Stimulated activated CD4-positive, alpha-beta T cell treated with anti-CD3 and anti-CD28 coated beads, Interleukin-4, amount 100 ng/mL, for 24 hours (primary cell): ENCODE results near the gene TANGO2.
"Not testable (repeated sequence)": the region's sequence is repeated elsewhere in the genome, so short reads cannot be mapped to it uniquely, and the experiment has no call there.

ENCODE experiments used
- DNase-seq: peaks from one replicate; pipeline ENCODE4 v3.0.0-alpha.2; 2020

Gene TANGO2

GRCh38 chr22:20066617-20067383 is 45.9 kb downstream of the TANGO2 start:
- DNase-seq, result no peak

- DNase-seq, result not testable (repeated sequence)
Measured at GRCh38 chr22:20067384-20067682, 46.4 kb downstream of the TANGO2 start.

GRCh38 chr22:20068640-20069039 is 47.7 kb downstream of the TANGO2 start:
- DNase-seq, result no peak

- DNase-seq, result no peak
Measured at GRCh38 chr22:20069331-20070042, 48.6 kb downstream of the TANGO2 start.

- no peak for DNase-seq
Measured at GRCh38 chr22:20071524-20071972, 50.6 kb downstream of the TANGO2 start.

GRCh38 chr22:20076627-20077172 is 55.8 kb downstream of the TANGO2 start:
- DNase-seq, result no peak

GRCh38 chr22:20079745-20080444 is 59.0 kb downstream of the TANGO2 start, which contains the start of gene DGCR8:
DGCR8 (plus strand) TSS chr22:20080241; CDS start chr22:20085964, 5,723 bp downstream.
- DNase-seq, result peak; percentile 60

- DNase-seq, result peak; percentile 68
Measured at GRCh38 chr22:20080445-20080775, 59.5 kb downstream of the TANGO2 start.

GRCh38 chr22:20080776-20081654 is 60.1 kb downstream of the TANGO2 start:
- no peak for DNase-seq

- no peak for DNase-seq
Measured at GRCh38 chr22:20083157-20083890, 62.4 kb downstream of the TANGO2 start.

- DNase-seq, result no peak
Measured at GRCh38 chr22:20083891-20084546, 63.1 kb downstream of the TANGO2 start.

GRCh38 chr22:20084547-20085413 is 63.9 kb downstream of the TANGO2 start:
- DNase-seq, result no peak

- DNase-seq, result no peak
Measured at GRCh38 chr22:20085651-20086050, 64.7 kb downstream of the TANGO2 start.

- no peak for DNase-seq
Measured at GRCh38 chr22:20086101-20086599, 65.2 kb downstream of the TANGO2 start.

GRCh38 chr22:20086763-20087162 is 65.9 kb downstream of the TANGO2 start:
- no peak for DNase-seq

GRCh38 chr22:20087319-20088262 is 66.7 kb downstream of the TANGO2 start:
- DNase-seq, result no peak

GRCh38 chr22:20088263-20088648 is 67.3 kb downstream of the TANGO2 start:
- DNase-seq, result no peak

GRCh38 chr22:20089226-20089976 is 68.5 kb downstream of the TANGO2 start:
- no peak for DNase-seq
